Esophagus muscularis mucosa (tissue), 4 donors: ENCODE data around the gene HSPB6. TPM values are rescaled to one million over a fixed set of nuclear protein-coding genes. Genes with fewer than 3 reads are reported as not detected.
A peak's percentile ranks its signal among the peaks of the same experiment; 100 is the strongest.
"Not testable (repeated sequence)": the region's sequence is repeated elsewhere in the genome, so short reads cannot be mapped to it uniquely, and the experiment has no call there.

Experiments
- DNase-seq: peaks from one replicate; pipeline ENCODE4 v3.0.0-alpha.2; 2017; ENCODE audit errors: extremely low spot score
- H3K27ac ChIP-seq, 4 donors: fragments of 200-600 bp; sonication (generic); replicated peaks in 1 of 4; 1 replicate in 3 of 4; 2 replicates in 1 of 4; pipeline ENCODE4 v1.5.1; 2016 to 2019; ENCODE audit warnings: mild to moderate bottlenecking in 1 of 4
- H3K27me3 ChIP-seq, 4 donors: fragments of 200-600 bp; sonication (generic); one replicate each; pipeline versions ENCODE4 v1.5.1 to v1.6.0; 2016 to 2019
- H3K36me3 ChIP-seq, 4 donors: fragments of 200-600 bp; sonication (generic); one replicate each; pipeline ENCODE4 v1.5.1; 2016 to 2019
- H3K4me1 ChIP-seq, 4 donors: fragments of 200-600 bp; sonication (generic); one replicate each; pipeline ENCODE4 v1.5.1; 2016 to 2019
- H3K4me3 ChIP-seq, 4 donors: fragments of 200-600 bp; sonication (generic); 1 replicate in 2 of 4; 2 replicates in 2 of 4; pipeline ENCODE4 v1.5.1; 2016 to 2019; ENCODE audit warnings: mild to moderate bottlenecking in 4 of 4, moderate library complexity in 1 of 4
- H3K9me3 ChIP-seq, 4 donors: fragments of 200-600 bp; sonication (generic); 1 replicate in 3 of 4; 2 replicates in 1 of 4; pipeline ENCODE4 v1.5.1; 2016 to 2019
- EP300 ChIP-seq: sonication (generic); formaldehyde crosslinking; IDR thresholded peaks from one replicate; pipeline ENCODE4 v1.6.1; 2017; ENCODE audit warnings: antibody characterized with exemption
- POLR2A ChIP-seq: fragments of 450-650 bp; IDR thresholded peaks from one replicate; pipeline ENCODE4 v1.6.1; 2017; ENCODE audit warnings: antibody characterized with exemption, moderate library complexity, mild to moderate bottlenecking, low read depth
- POLR2AphosphoS5 ChIP-seq, 2 donors: sonication (generic); formaldehyde crosslinking; IDR thresholded peaks; one replicate each; pipeline ENCODE4 v1.6.1; 2017; ENCODE audit warnings: antibody characterized with exemption in 2 of 2
- WGBS: methylation state at CpG from one replicate; pipeline ENCODE4 v1.1.5; 2018; 5-methylcytosine and 5-hydroxymethylcytosine counted together
- intact Hi-C: fragments of 100-400 bp; cut with DNase I; formaldehyde crosslinking; loops from one replicate; pipeline ENCODE4 v1.15.1; 2023
- total RNA-seq, 4 donors: library from RNA; depleted of rRNA; stranded (reverse); fragments of >200 nt; gene quantifications; one replicate each; pipeline versions ENCODE4 v1.1.0 to v1.2.1, GENCODE V29; 2016
- TF ChIP-seq, protein P1 (sequence below), 3 experiments: fragments of 200-600 bp in 2 of 3; fragments of 450-650 bp in 1 of 3; sonication (generic) in 2 of 3; IDR thresholded peaks; one replicate each; pipeline ENCODE4 v1.5.1; 2017 to 2019; ENCODE audit warnings: antibody characterized with exemption in 3 of 3, mild to moderate bottlenecking in 2 of 3, moderate library complexity in 1 of 3

The HSPB6 gene
- total RNA-seq, 4 donors from 2014 or later: 64.4 to 146 (median 105) TPM

DNA sequence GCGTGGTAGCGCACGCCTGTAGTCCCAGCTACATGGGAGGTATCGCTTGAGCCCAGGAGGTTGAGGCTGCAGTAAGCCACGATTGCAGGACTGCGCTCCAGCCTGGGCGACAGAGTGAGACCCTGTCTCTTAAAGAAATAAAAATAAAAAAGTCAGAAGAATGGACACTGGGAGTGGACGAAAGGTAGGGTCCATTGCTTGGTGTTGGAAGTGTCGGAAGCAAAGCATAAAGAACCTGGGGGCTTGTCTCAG, 18.1 kb upstream of the HSPB6 start:
- Histone ChIP-seq H3K4me3 (peak overlapping the region; percentile 81 to 96 (median 90)), H3K9me3 (no peaks in the 10 kb centered on the region), H3K27me3 (no peaks in the 10 kb centered on the region), H3K36me3 (peaks cover 0 to 20% (median 13%) of the 10 kb centered on the region in 4 donors), H3K27ac (no peak overlapping the region), H3K4me1 (peaks cover 14 to 28% (median 20%) of the 10 kb centered on the region in 4 donors)
- 8% methylated on average over 9 of the region's 9 CpGs for WGBS
- intact Hi-C loops: loop anchor here (10.0 kb wide), 1 partner anchor 110 kb away; no protein-coding TSS in a partner anchor
- no peak for TF ChIP-seq POLR2AphosphoS5 (IDR thresholded peaks at IDR 0.05)
- TF ChIP-seq POLR2A: no peak
- TF ChIP-seq EP300: no peak
- TF ChIP-seq, protein P1, sequence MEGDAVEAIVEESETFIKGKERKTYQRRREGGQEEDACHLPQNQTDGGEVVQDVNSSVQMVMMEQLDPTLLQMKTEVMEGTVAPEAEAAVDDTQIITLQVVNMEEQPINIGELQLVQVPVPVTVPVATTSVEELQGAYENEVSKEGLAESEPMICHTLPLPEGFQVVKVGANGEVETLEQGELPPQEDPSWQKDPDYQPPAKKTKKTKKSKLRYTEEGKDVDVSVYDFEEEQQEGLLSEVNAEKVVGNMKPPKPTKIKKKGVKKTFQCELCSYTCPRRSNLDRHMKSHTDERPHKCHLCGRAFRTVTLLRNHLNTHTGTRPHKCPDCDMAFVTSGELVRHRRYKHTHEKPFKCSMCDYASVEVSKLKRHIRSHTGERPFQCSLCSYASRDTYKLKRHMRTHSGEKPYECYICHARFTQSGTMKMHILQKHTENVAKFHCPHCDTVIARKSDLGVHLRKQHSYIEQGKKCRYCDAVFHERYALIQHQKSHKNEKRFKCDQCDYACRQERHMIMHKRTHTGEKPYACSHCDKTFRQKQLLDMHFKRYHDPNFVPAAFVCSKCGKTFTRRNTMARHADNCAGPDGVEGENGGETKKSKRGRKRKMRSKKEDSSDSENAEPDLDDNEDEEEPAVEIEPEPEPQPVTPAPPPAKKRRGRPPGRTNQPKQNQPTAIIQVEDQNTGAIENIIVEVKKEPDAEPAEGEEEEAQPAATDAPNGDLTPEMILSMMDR (IDR thresholded peaks at IDR 0.05): no peak
- no peak for DNase-seq

- TF ChIP-seq EP300 (no peak), POLR2AphosphoS5 (IDR thresholded peaks at IDR 0.05) (no peak), POLR2A (no peak)
- TF ChIP-seq, protein P1 (IDR thresholded peaks at IDR 0.05): no peak
- intact Hi-C loops: loop anchor here (10.0 kb wide), 1 partner anchor 110 kb away; no protein-coding TSS in a partner anchor
- DNase-seq: no peak
- Histone ChIP-seq H3K4me3 (peak overlapping the region; percentile 81 to 96 (median 90)), H3K36me3 (peaks cover 0 to 19% (median 13%) of the 10 kb centered on the region in 4 donors), H3K27me3 (no peaks in the 10 kb centered on the region), H3K4me1 (peaks cover 14 to 28% (median 20%) of the 10 kb centered on the region in 4 donors), H3K9me3 (no peaks in the 10 kb centered on the region), H3K27ac (no peak overlapping the region)
- 39% methylated on average over 16 of the region's 16 CpGs for WGBS
Measured at GRCh38 chr19:35774274-35775045, 17.6 kb upstream of the HSPB6 start.

GRCh38 chr19:35773020-35773806, 16.4 kb upstream of the HSPB6 start:
- no peak overlapping the region for H3K27ac ChIP-seq
- H3K27me3 ChIP-seq: no peaks in the 10 kb centered on the region
- no peak for DNase-seq
- H3K4me3 ChIP-seq: no peak overlapping the region
- H3K4me1 ChIP-seq: peaks cover 14 to 28% (median 22%) of the 10 kb centered on the region in 4 donors
- no peak for TF ChIP-seq POLR2AphosphoS5 (IDR thresholded peaks at IDR 0.05)
- TF ChIP-seq POLR2A: no peak
- TF ChIP-seq EP300: no peak
- TF ChIP-seq, protein P1 (IDR thresholded peaks at IDR 0.05): no peak
- peaks cover 0 to 14% (median 6%) of the 10 kb centered on the region in 4 donors for H3K36me3 ChIP-seq
- intact Hi-C loops: loop anchor here (10.0 kb wide), 1 partner anchor 112 kb away; no protein-coding TSS in a partner anchor
- no peaks in the 10 kb centered on the region for H3K9me3 ChIP-seq
- WGBS: 60% methylated on average over 9 of the region's 9 CpGs

DNA sequence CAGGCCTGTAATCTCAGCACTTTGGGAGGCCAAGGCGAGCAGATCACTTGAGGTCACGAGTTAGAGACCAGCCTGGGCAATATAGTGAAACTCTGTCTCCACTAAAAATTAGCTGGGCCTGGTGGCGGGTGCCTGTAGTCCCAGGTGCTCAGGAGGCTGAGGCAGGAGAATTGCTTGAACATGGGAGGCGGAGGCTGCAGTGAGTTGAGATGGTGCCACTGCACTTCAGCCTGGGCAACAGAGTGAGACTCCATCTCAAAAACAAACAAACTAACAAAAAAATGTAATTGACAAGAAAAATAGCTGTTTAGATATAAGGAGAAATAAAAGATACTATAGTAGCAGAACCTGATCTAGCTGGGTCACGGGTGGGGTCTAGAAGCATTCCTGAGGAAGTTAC, 15.5 kb upstream of the HSPB6 start:
- DNase-seq, H3K4me3 ChIP-seq, H3K9me3 ChIP-seq, H3K27me3 ChIP-seq, H3K27ac ChIP-seq: not testable (repeated sequence)
- intact Hi-C loops: loop anchor here (10.0 kb wide), 1 partner anchor 112 kb away; no protein-coding TSS in a partner anchor
- 94% methylated on average over 5 of the region's 5 CpGs for WGBS
- peaks cover 14 to 30% (median 26%) of the 10 kb centered on the region in 4 donors for H3K4me1 ChIP-seq
- peaks cover 0 to 13% (median 4%) of the 10 kb centered on the region in 4 donors for H3K36me3 ChIP-seq

DNA sequence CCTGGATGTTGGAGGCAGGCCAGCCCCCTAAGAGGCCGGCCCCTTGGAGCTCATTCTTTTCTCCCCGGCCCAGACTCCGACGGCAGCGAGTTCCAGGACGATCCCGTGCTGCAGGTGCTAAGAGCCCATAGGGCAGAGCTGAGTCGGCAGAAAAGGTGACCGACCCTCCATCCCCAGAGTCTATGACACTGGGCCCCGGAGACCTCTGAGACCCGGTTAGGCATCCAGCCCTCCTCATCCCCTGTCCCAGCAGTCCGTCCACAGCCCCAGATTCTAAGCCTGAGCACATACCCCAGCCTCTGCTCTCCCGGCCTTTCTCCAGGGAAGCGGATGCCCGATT, 11.2 kb upstream of the HSPB6 start:
- H3K36me3 ChIP-seq: peaks cover 16 to 55% (median 31%) of the 10 kb centered on the region in 4 donors
- H3K27ac ChIP-seq: no peak overlapping the region
- H3K9me3 ChIP-seq: no peaks in the 10 kb centered on the region

More for the DNA sequence above, 11.2 kb upstream of the HSPB6 start:
- TF ChIP-seq POLR2A (no peak), POLR2AphosphoS5 (IDR thresholded peaks at IDR 0.05) (no peak), EP300 (no peak)
- TF ChIP-seq, protein P1 (IDR thresholded peaks at IDR 0.05): no peak
- Histone ChIP-seq H3K27me3 (no peaks in the 10 kb centered on the region), H3K4me1 (peaks cover 0 to 10% (median 3%) of the 10 kb centered on the region in 4 donors), H3K4me3 (no peak overlapping the region)
- DNase-seq: no peak
- WGBS: 76% methylated on average over 6 of the region's 15 CpGs
- intact Hi-C loops: no loop called here
